PFSK-1 (cell line): ENCODE results near the gene NINJ2.

Experiments
- FOXP2 ChIP-seq: optimal IDR thresholded peaks from 2 replicates; pipeline ENCODE3; 2011; ENCODE audit warnings: borderline replicate concordance, control low read depth, inconsistent platforms; ENCODE audit not compliant: insufficient read depth; ENCODE audit errors: extremely low read length, extremely low read depth
- POLR2AphosphoS5 ChIP-seq: IDR thresholded peaks from 2 replicates; pipeline ENCODE4 v1.6.1; 2012; ENCODE audit warnings: low read depth, mild to moderate bottlenecking, control low read depth, low read length, moderate library complexity
- REST ChIP-seq, 2 experiments: IDR thresholded peaks; 2 replicates each; pipeline versions ENCODE4 v1.6.1 to v1.8.0; 2011 to 2012; ENCODE audit warnings: low read depth in 2 of 2, low read length in 2 of 2, control low read depth in 1 of 2, inconsistent platforms in 1 of 2, mild to moderate bottlenecking in 1 of 2, moderate library complexity in 1 of 2; ENCODE audit not compliant: insufficient read depth in 1 of 2
- SIN3A ChIP-seq: IDR thresholded peaks from 2 replicates; pipeline ENCODE4 v1.6.1; 2012; ENCODE audit warnings: mild to moderate bottlenecking, low read length, moderate library complexity, borderline replicate concordance; ENCODE audit not compliant: insufficient read depth
- TAF1 ChIP-seq: IDR thresholded peaks from 2 replicates; pipeline ENCODE4 v1.6.1; 2012; ENCODE audit warnings: low read length, control low read depth, borderline replicate concordance; ENCODE audit not compliant: insufficient read depth

- no peak for TF ChIP-seq REST (IDR thresholded peaks at IDR 0.05; ENCODE audit: insufficient read depth in 1 of 2, low read depth in 2 of 2, low read length in 2 of 2)
- no peak for TF ChIP-seq SIN3A
- TF ChIP-seq TAF1 = no peak
- TF ChIP-seq POLR2AphosphoS5 = no peak
- no peak for TF ChIP-seq FOXP2
These were observed 131.2 kb downstream of the NINJ2 start for GRCh38 chr12:531951-532585.
